GM12873 (cell line): ENCODE data around the gene DUSP8.

ENCODE experiments used
- TF ChIP-seq, protein P1 (sequence below): IDR thresholded peaks from 2 replicates; pipeline ENCODE4 v1.5.1; 2012; ENCODE audit warnings: low read depth, mild to moderate bottlenecking, moderate library complexity, low read length, control low read depth; ENCODE audit not compliant: insufficient read depth; ENCODE audit errors: missing control alignments

The DUSP8 gene

DNA sequence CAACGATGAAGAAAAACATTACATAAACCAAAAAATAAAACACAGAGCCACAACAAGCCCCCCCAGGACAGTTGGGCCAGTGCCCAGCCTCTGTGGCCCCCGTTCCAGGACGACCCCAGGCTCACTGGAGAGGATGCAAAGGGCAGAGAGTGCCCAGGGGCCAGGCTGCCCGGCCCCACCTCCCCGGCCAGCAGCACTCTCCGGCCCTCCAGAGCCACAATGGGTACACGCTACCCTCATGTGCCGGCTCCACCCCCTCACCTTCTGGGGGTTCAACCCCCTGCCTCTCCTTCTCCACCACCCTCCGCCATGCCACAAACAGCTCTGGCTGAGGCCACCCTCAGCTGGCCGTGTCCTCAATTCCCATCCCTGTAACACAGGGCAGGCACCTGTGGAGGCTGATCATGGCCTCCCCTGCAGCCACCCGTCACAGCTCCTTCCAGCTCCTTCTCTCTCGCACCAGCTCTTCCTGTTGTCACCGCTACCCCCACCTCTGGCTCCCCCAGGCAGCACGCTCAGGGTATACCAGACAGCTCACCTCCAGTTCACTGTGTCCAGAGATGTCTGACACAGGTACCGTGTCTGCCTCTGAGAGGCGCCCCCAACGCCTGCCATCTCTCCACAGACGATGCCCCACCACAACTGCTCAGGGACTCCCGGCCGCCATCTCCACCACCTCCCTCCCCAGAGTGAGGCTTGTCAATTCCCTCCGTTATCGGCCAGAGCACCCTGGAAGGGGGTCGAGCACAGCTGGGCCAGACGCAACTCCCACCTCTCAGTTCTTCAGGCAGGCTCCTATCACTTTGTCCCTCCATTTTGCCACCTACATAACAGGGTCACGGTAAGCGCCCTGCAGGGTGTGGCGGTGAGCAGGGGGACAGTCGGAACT lies 54.7 kb downstream of the DUSP8 start:
- TF ChIP-seq, protein P1, sequence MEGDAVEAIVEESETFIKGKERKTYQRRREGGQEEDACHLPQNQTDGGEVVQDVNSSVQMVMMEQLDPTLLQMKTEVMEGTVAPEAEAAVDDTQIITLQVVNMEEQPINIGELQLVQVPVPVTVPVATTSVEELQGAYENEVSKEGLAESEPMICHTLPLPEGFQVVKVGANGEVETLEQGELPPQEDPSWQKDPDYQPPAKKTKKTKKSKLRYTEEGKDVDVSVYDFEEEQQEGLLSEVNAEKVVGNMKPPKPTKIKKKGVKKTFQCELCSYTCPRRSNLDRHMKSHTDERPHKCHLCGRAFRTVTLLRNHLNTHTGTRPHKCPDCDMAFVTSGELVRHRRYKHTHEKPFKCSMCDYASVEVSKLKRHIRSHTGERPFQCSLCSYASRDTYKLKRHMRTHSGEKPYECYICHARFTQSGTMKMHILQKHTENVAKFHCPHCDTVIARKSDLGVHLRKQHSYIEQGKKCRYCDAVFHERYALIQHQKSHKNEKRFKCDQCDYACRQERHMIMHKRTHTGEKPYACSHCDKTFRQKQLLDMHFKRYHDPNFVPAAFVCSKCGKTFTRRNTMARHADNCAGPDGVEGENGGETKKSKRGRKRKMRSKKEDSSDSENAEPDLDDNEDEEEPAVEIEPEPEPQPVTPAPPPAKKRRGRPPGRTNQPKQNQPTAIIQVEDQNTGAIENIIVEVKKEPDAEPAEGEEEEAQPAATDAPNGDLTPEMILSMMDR = no peak

DNA sequence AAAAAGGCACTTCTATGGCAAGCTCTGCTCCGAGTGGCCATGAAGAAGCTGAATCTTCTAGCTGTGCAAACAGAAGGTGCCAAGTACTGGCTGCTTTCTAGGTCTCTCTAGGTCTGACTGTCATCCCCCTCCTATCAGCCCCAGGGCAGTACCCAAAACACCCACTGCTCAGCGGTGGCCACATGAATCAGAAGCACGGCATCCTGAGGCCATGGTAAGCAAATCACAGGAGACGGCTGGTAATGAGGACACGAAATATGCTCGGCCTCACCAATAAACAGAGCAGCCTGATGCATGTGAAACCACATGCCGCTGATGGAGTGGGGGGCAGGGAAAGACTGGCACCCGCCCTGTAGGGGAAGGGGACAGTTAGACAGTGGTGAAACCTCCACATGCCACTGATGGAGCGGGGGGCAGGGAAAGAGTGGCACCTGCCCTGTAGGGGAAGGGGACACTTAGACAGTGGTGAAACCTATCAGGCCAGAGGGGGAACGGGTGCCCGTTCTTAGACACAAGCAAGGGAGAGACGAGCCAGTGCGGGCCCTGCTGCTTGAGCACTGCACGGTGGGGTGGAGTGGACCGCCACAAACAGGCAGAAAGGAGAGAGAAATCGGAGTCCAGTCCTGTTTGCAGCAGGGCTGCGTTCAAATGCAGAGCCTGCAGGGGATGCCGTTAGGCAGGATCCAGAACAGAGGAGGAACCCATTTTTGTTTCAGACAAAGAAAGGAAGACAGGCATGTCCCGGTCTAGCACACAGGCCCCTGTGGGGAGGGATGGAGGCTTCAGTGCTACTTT lies 55.6 kb downstream of the DUSP8 start:
- TF ChIP-seq, protein P1 = no peak

DNA sequence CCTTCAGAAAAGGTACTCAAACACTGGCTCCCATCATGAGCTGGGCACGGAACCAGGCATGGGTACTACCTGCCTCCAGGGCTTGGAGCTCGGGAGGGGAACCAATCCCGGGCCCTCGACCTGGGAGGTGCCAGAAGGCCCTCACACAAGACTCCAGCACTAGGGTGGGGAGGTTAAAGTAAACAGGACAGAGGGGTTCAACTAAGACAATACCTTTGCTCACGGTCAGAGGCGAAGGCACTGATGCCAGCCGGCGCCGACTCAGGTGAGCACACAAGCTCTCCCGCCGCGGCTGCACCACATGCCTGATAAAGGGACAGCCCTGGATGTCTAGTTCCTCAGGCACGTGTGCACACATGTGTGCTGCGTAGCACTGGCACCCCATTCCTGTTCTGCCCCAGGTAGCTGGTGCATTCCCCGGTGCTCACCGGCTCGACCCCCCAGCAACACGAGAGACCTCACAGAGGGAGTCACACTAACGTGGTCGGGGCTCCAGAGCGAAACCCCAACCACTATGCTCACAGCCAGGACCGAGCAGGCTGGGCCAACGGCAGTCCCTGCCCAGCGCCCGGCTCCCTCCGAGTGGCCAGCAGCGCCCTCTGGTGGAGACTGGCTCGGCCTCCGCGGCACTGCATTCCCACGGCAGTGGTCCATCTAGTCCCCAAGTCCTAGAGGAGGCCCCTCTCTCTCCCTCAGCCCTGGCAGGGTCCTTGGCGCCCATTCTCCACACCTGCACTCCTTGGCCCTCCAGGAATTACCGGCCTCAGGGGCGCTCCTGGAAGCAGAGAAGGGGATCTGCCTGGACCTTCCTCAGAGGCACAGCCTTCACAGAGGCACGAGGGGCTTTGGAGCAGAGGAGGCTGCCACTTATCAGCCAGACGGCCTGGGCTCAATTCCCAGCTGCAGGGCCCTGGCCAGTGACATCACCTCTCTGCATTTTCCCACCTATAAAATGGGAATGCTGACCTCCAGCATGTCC lies 56.7 kb downstream of the DUSP8 start:
- TF ChIP-seq, protein P1 = peak; percentile 93

DNA sequence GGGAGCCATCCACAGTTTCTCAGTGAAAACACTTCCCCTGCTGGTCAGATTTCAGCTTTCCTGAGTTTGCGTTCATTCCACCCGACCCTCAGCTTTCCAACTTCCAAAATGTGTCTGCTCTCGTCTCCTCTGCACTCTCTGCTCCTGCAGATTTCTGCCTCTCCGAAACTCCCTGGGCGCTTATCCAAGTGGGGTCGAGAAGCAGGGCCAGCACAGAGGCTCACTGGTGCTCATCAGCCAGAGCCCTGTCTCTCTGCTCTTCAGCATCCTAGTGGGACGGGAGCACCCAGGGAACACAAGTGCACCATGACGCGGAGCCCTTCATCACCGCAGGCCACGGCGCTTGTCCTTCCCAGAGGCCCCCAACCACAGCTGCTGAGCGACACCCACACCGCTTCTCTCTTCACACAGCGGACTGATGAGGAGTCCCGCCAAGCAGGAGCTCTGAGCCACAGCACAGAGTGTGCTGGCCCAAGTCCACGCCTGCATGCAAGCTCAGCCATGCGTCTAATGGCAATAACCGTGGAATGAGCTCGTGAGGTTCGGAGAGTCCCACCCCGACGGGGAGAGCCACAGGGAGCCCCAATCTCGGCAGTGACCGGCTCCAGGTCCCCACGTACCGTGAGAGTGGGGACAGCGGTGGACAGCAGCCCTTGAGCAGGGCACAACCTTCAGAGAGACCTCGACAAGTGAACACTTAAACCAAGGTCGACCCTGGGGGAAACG lies 57.6 kb downstream of the DUSP8 start:
- TF ChIP-seq, protein P1 = no peak

DNA sequence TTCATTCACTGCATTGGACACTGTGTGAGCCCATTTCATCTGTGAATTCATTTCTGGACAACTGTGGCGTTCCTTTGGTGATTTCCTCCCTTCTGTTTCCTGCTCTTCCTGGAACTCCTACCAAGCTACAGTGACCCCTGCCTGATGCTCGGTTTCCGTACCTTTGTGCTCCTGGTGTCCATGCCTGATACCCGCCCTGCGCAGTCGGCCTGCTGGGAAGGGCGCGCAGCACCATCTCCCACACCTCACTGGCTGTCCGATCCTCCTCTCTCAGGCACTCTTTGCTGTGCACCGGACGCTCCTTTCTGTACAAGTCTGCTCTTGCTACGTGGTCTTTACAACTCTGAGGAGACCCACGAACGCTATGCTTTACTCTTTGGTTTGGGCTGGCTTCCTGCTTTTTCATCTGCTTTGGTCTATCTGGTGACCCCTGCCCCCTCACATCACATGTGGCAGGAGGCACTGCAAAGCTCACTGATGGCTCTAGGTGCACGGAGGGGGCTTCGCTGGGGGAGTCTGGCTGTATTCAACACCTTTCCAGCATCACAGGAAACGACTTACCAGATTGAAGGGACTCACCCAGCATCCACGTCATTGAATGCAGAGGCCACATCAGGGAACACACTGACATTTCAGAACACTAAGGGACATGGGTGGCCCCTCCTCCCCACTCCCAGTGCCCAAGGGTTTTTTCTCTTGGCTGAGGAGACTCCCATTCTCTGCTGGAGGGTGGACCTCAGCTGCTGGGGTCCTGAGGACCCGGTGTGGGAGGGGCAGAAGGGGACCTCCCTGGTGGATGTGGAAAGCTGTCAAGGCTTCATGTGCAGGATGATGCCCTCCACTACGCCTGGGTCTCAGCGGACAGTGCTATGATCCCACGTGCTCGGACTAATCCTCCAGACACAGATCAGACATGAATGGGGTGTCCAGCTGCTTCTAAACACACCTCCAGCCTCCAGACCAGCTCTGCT lies 58.5 kb downstream of the DUSP8 start:
- TF ChIP-seq, protein P1 = no peak
